HEK293T (cell line): ENCODE measurements around the gene RAB27B.
A peak's percentile ranks its signal among the peaks of the same experiment; 100 is the strongest.

Experiments
- CTCF ChIA-PET: fragments of 350-600 bp; formaldehyde crosslinking; extraction: SDS; loops from one replicate; lab custom pipeline; 2021; ENCODE audit warnings: antibody characterized with exemption, inconsistent platforms; lab: Yijun Ruan, JAX
- POLR2A ChIA-PET: fragments of 350-600 bp; formaldehyde crosslinking; extraction: SDS; loops from one replicate; lab custom pipeline; 2020; ENCODE audit warnings: antibody characterized with exemption, inconsistent platforms; lab: Yijun Ruan, JAX
- DNase-seq: peaks from one replicate; pipeline ENCODE4 v3.0.0; 2012; ENCODE audit warnings: mixed read lengths; ENCODE audit errors: extremely low spot score
- ARNT ChIP-seq: fragments of 450-650 bp; IDR thresholded peaks from 2 replicates; pipeline ENCODE4 v1.6.1; 2017; ENCODE audit warnings: mild to moderate bottlenecking
- BHLHE40 ChIP-seq: fragments of 450-650 bp; IDR thresholded peaks from 2 replicates; pipeline ENCODE4 v1.6.1; 2016; ENCODE audit warnings: mild to moderate bottlenecking, moderate library complexity, borderline replicate concordance
- CTBP1 ChIP-seq: fragments of 450-650 bp; IDR thresholded peaks from 2 replicates; pipeline ENCODE4 v1.6.1; 2016; ENCODE audit warnings: borderline replicate concordance
- ELF4 ChIP-seq: fragments of 450-650 bp; IDR thresholded peaks from 2 replicates; pipeline ENCODE4 v1.6.1; 2017; ENCODE audit warnings: antibody characterized with exemption
- FOXA1 ChIP-seq: fragments of 450-650 bp; IDR thresholded peaks from 2 replicates; pipeline ENCODE4 v1.6.1; 2016; ENCODE audit warnings: mild to moderate bottlenecking
- HDGF ChIP-seq: fragments of 450-650 bp; IDR thresholded peaks from 2 replicates; pipeline ENCODE4 v1.6.1; 2017; ENCODE audit warnings: antibody characterized with exemption, borderline replicate concordance
- LEF1 ChIP-seq: fragments of 450-650 bp; IDR thresholded peaks from 2 replicates; pipeline ENCODE4 v1.6.1; 2017; ENCODE audit warnings: mild to moderate bottlenecking, borderline replicate concordance
- NFRKB ChIP-seq: fragments of 450-650 bp; IDR thresholded peaks from 2 replicates; pipeline ENCODE4 v1.6.1; 2016; ENCODE audit warnings: mild to moderate bottlenecking, moderate library complexity
- PKNOX1 ChIP-seq: fragments of 450-650 bp; IDR thresholded peaks from 2 replicates; pipeline ENCODE4 v1.6.1; 2016
- SP1 ChIP-seq: fragments of 450-650 bp; IDR thresholded peaks from 2 replicates; pipeline ENCODE4 v1.6.1; 2017
- SUZ12 ChIP-seq: fragments of 450-650 bp; IDR thresholded peaks from 2 replicates; pipeline ENCODE4 v1.6.1; 2016; ENCODE audit warnings: mild to moderate bottlenecking
- ZNF384 ChIP-seq: fragments of 450-650 bp; IDR thresholded peaks from 2 replicates; pipeline ENCODE4 v1.6.1; 2016

Gene RAB27B

GRCh38 chr18:54942144-54942543, 113.9 kb downstream of the RAB27B start:
- DNase-seq, result no peak
- CTCF ChIA-PET, result no interaction called here
- POLR2A ChIA-PET, result no interaction called here
- no peak for TF ChIP-seq SP1
- TF ChIP-seq HDGF, result no peak
- TF ChIP-seq ZNF384, result no peak
- TF ChIP-seq CTBP1, result no peak
- TF ChIP-seq SUZ12, result no peak
- TF ChIP-seq PKNOX1, result no peak
- TF ChIP-seq NFRKB, result no peak
- no peak for TF ChIP-seq FOXA1
- no peak for TF ChIP-seq BHLHE40
- TF ChIP-seq LEF1, result no peak
- no peak for TF ChIP-seq ELF4

GRCh38 chr18:54942569-54942968, 114.3 kb downstream of the RAB27B start:
- DNase-seq, result no peak
- TF ChIP-seq ARNT, result no peak
- 0 out of 2 replicates have a peak, but pooled peaks have one; percentile 12 for TF ChIP-seq PKNOX1
- CTCF ChIA-PET, result no interaction called here
- POLR2A ChIA-PET, result no interaction called here
